ENCODE measurements around the gene TTC21A. TPM values are rescaled to one million over a fixed set of nuclear protein-coding genes. Genes with fewer than 3 reads are reported as not detected.

The TTC21A gene
- total and polyA plus RNA-seq, 11 donors, result 0.72 to 4.8 (median 1.9) TPM

- no peak overlapping the region for H3K27ac ChIP-seq
- H3K4me3 ChIP-seq, result no peak overlapping the region
- no peaks in the 10 kb centered on the region for H3K9me3 ChIP-seq
- WGBS, 4 donors, result 81 to 91% (median 87%) methylated on average over 5 of the region's 5 CpGs
- DNase-seq (no peak), ATAC-seq (no peak)
- intact Hi-C loops (cut with DNase I), result loop anchor here in 1 of 10 donors (10.0 kb wide), 1 partner anchor 270 kb away; the partner anchor contains the start of gene SLC25A38
- TF ChIP-seq POLR2A (IDR thresholded peaks at IDR 0.05) (no peak), CTCF (IDR thresholded peaks at IDR 0.05) (no peak)
- H3K36me3 ChIP-seq, result peaks cover 0 to 30% (median 0%) of the 10 kb centered on the region in 9 donors
- H3K4me1 ChIP-seq, result peaks cover 0 to 5% (median 0%) of the 10 kb centered on the region in 12 donors
- H3K27me3 ChIP-seq, result no peaks in the 10 kb centered on the region
Observed at GRCh38 chr3:39114456-39114855, 7.0 kb downstream of the TTC21A start.

DNA sequence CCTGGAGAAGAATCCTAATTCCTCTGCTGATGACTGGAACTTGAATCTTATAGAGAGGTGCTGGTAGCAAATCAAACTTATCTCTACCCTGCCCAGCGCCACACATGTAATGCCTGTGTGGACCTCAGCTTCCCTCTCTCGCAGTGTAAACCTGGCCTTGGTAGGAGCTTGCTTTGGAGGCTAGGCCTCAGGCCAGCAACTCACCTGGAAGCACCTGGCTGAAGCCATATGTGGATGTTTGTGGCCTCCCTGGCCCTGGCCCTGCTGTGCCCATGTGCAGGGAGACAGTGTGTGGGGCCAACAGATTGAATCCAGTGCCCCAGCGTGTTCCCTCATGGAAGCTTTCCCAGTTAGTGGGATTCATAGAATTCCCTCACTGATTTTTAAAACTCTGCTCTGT, 8.4 kb downstream of the TTC21A start:
- 90 to 97% (median 94%) methylated on average over 3 of the region's 3 CpGs for WGBS, 4 donors
- Histone ChIP-seq H3K4me3 (no peak overlapping the region), H3K27me3 (no peaks in the 10 kb centered on the region), H3K27ac (no peak overlapping the region), H3K4me1 (peaks cover 0 to 5% (median 0%) of the 10 kb centered on the region in 12 donors), H3K36me3 (peaks cover 0 to 43% (median 0%) of the 10 kb centered on the region in 9 donors), H3K9me3 (no peaks in the 10 kb centered on the region)
- TF ChIP-seq CTCF (IDR thresholded peaks at IDR 0.05) (no peak), POLR2A (IDR thresholded peaks at IDR 0.05) (no peak)
- DNase-seq, result no peak
- ATAC-seq, result no peak
- intact Hi-C loops (cut with DNase I), result loop anchor here in 1 of 10 donors (10.0 kb wide), 1 partner anchor 269 kb away; the partner anchor contains the start of gene SLC25A38

DNA sequence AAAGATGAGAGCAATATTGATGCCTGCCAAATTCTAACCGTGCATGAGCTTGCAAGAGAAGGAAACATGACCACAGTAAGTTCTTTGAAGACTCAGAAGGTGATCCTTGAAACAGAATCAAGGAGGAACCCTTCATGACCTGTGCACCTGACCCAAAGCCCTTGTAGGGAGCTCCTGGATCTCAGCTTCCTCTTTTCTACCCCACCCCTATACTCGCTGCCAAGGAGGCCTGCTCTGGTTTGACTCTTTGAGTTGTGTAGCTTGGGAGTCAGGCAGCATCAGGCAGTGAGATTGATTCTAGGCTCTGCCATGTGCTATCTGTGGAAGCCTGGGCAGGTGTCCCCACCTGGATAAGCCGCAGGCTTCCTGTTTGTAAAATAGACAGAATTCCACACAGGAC, 10.6 kb downstream of the TTC21A start:
- H3K27ac ChIP-seq, result no peak overlapping the region
- peaks cover 0 to 5% (median 0%) of the 10 kb centered on the region in 12 donors for H3K4me1 ChIP-seq
- no peaks in the 10 kb centered on the region for H3K9me3 ChIP-seq
- peaks cover 0 to 38% (median 0%) of the 10 kb centered on the region in 9 donors for H3K36me3 ChIP-seq
- 77 to 94% (median 79%) methylated on average over 3 of the region's 3 CpGs for WGBS, 4 donors
- H3K4me3 ChIP-seq, result no peak overlapping the region
- TF ChIP-seq CTCF (IDR thresholded peaks at IDR 0.05) (no peak), POLR2A (IDR thresholded peaks at IDR 0.05) (no peak)
- DNase-seq (no peak), ATAC-seq (no peak)
- intact Hi-C loops (cut with DNase I), result loop anchor here in 1 of 10 donors (10.0 kb wide), 1 partner anchor 267 kb away; the partner anchor contains the start of gene SLC25A38
- H3K27me3 ChIP-seq, result no peaks in the 10 kb centered on the region

DNA sequence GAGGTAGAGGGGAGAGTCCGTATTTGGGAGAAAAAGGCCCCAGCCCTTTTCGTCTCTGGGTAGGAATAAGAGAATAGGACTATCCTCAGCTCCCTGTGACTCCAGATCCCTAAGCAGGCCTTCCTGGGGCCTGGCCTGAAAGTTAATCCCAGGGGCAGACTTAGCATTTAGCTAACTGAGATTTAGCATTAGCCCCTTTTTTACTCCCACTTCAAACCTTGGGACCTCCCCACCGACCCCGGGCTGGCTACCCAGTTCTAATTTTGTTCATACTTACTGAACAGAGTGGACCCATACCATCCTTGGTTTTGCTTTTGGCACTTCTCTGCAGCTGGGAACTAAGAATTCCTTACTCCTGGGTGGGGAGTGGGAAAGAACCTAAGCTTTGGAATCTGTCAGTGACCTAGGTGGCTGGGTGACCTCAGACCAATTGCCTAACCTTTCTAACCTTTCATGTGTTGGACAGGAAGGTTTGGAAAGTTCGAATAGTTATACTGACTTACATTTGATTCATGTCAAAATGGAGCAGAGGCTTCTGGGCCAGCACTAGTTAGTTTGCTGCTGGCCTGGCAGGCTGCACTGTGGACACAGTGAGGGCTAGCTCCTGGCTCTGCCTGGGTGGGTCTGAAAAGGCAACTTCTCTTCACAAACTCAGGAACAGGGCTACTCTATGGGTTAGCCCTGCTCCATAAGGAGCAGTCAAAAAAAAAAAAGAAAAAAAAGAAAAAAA, 11.6 kb downstream of the TTC21A start:
- TF ChIP-seq POLR2A (IDR thresholded peaks at IDR 0.05) (no peak), CTCF (IDR thresholded peaks at IDR 0.05) (no peak)
- WGBS, 4 donors, result 74 to 89% (median 80%) methylated on average over 5 of the region's 5 CpGs
- no peaks in the 10 kb centered on the region for H3K27me3 ChIP-seq
- intact Hi-C loops (cut with DNase I), result loop anchor here in 1 of 10 donors (10.0 kb wide), 1 partner anchor 266 kb away; the partner anchor contains the start of gene SLC25A38
- no peak overlapping the region for H3K27ac ChIP-seq
- H3K4me1 ChIP-seq, result peaks cover 0 to 5% (median 0%) of the 10 kb centered on the region in 12 donors
- no peaks in the 10 kb centered on the region for H3K9me3 ChIP-seq
- peaks cover 0 to 38% (median 0%) of the 10 kb centered on the region in 9 donors for H3K36me3 ChIP-seq
- ATAC-seq, result no peak
- no peak overlapping the region for H3K4me3 ChIP-seq
- DNase-seq, result no peak
